ENCODE measurements around the gene OR7A10.
"Not testable (repeated sequence)": the region's sequence is repeated elsewhere in the genome, so short reads cannot be mapped to it uniquely, and the experiment has no call there.

The OR7A10 gene

DNA sequence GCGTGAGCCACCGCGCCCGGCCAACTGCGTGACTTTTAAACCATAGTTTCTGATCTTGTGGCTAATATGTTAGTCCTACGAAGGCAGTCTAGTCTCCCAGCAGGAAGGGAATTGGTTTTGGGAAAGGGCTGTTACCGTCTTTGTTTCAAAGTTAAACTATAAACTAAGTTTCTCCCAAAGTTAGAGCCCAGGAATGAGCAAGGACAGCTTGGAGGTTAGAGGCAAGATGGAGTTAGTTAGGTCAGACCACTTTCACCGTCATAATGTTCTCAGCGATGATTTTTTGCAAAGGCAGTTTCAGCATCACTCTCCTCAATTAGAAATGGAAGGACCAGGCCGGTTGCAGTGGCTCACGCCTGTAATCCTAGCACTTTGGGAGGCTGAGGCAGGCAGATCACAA, 52.7 kb downstream of the OR7A10 start:
- in situ Hi-C loops (cut with HindIII; ENCODE audit: low sequenced_read_pairs): no loop called here

GRCh38 chr19:14795078-14795721, 53.5 kb downstream of the OR7A10 start:
- in situ Hi-C loops (cut with HindIII; ENCODE audit: low sequenced_read_pairs): no loop called here

- in situ Hi-C loops (cut with HindIII; ENCODE audit: low sequenced_read_pairs): not testable (repeated sequence)
These were observed 56.5 kb downstream of the OR7A10 start for GRCh38 chr19:14792250-14792649.

Measured in endothelial cell of hepatic sinusoid (primary cell).